ENCODE results near the gene GYG1. TPM values are rescaled to one million over a fixed set of nuclear protein-coding genes. Genes with fewer than 3 reads are reported as not detected.

Gene GYG1
- total and polyA plus RNA-seq, 2 of the 8 experiments (the other 6 are each of a cell fraction or from before 2014, with no cell fraction given) = 19.4 to 34.2 TPM

DNA sequence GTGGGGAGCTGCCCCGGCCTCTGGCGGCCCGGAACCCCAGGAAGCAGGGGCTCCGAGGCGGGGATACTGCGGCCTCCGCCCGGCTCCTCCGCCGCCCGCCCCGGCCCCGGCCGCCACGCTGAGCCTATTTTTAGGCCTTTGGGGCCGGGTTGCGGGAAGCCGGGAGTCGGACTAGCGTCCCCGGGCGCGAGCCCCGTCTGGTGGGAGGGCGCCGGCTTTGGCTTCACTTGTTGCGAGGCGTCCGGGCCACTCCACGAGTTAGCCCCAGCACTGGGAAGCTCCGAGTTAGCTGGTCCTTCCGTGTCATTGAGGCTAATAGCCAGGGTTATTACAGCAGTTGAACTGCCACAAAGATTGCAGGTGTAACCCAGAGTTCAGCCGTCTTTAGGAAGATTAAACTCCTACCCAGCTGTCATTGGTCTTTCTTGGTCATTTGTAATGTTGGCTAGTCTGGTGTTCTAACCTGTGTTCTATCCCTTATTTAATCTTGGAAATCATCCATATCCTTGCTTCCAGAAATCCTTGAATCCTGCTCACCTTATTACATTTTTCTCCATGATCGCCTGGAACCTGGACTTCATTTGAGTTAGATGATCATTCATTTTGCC lies 791 bp downstream of the GYG1 start:
- TF ChIP-seq BACH1 (IDR thresholded peaks at IDR 0.05; ENCODE audit: low read length) (no peak), SUZ12 (IDR thresholded peaks at IDR 0.05; ENCODE audit: low read length) (0 out of 2 replicates have a peak, but pooled peaks have one; percentile 24)
- Histone ChIP-seq H3K9me3 (ENCODE audit: insufficient read depth in 2 of 2, low read depth in 1 of 2, low read length in 1 of 2) (no peaks in the 10 kb centered on the region), H3K79me1 (ENCODE audit: low read depth, low read length) (peaks cover 2% of the 10 kb centered on the region; the same call in 1 of the 2 replicates), H2BK120ac (replicated peaks; ENCODE audit: low read depth, low read length) (no peak overlapping the region), H3K23ac (ENCODE audit: insufficient read length) (no peak overlapping the region), H3K18ac (ENCODE audit: extremely low read depth, low read length) (no peak overlapping the region), H3K27ac (ENCODE audit: low read depth, low read length) (no peak overlapping the region), H3K4me2 (ENCODE audit: insufficient read depth in 1 of 2, low read depth in 2 of 2, low read length in 2 of 2) (peak overlapping the region; percentile 71 to 75), H3K36me3 (ENCODE audit: control insufficient read depth in 2 of 4, insufficient read depth in 4 of 4, low read length in 3 of 4) (peaks cover 0 to 8% (median 3%) of the 10 kb centered on the region in 4 experiments; a peak in 3 of 8 replicates), H3K4ac (replicated peaks; ENCODE audit: insufficient read length, low read depth, low read length) (no peak overlapping the region), H2BK20ac (ENCODE audit: low read length) (no peak overlapping the region), H4K5ac (ENCODE audit: insufficient read length, low read depth, low read length) (no peak overlapping the region), H2AK5ac (ENCODE audit: low read depth, low read length) (no peak overlapping the region), H3K4me1 (replicated peaks in 1 of 4; ENCODE audit: control insufficient read depth in 3 of 4, insufficient read depth in 4 of 4, low read length in 3 of 4) (peaks cover 0 to 9% (median 1%) of the 10 kb centered on the region in 4 experiments; a peak in 1 of 7 replicates), H3K14ac (ENCODE audit: insufficient read length) (no peak overlapping the region), H3K79me2 (ENCODE audit: control insufficient read depth in 1 of 2, insufficient read depth in 2 of 2, low read length in 2 of 2) (no peaks in the 10 kb centered on the region), H3K56ac (replicated peaks; ENCODE audit: insufficient read length, low read depth, low read length) (no peak overlapping the region), H3K27me3 (replicated peaks in 1 of 4; ENCODE audit: control insufficient read depth in 3 of 4, extremely low read depth in 1 of 4, insufficient read depth in 3 of 4, low read length in 3 of 4) (peaks cover 0 to 8% (median 6%) of the 10 kb centered on the region in 4 experiments; a peak in 4 of 7 replicates), H4K20me1 (replicated peaks in 1 of 2; ENCODE audit: control insufficient read depth in 1 of 2, insufficient read depth in 2 of 2, low read length in 2 of 2) (no peaks in the 10 kb centered on the region), H3K9ac (replicated peaks in 1 of 4; ENCODE audit: extremely low read depth in 1 of 4, low read depth in 3 of 4, low read length in 3 of 4) (peak overlapping the region in 3 of 4 experiments; percentile 27 to 66 (median 46); a peak in 4 of 7 replicates), H2BK12ac (ENCODE audit: low read depth, low read length) (no peak overlapping the region), H2BK15ac (ENCODE audit: low read length) (no peak overlapping the region), H2AFZ (ENCODE audit: low read length) (no peak overlapping the region), H4K91ac (replicated peaks; ENCODE audit: insufficient read length, low read length) (no peak overlapping the region), H3K23me2 (ENCODE audit: low read depth, low read length) (peaks cover 2% of the 10 kb centered on the region; the same call in 1 of the 2 replicates), H4K8ac (ENCODE audit: extremely low read depth, insufficient read depth, low read length) (0 out of 2 replicates have a peak overlapping the region, but pooled peaks have one; percentile 62), H3K4me3 (ENCODE audit: extremely low read depth in 1 of 4, insufficient read depth in 2 of 4, low read depth in 3 of 4, low read length in 4 of 4) (peak overlapping the region; percentile 52 to 83 (median 56)), H2BK5ac (ENCODE audit: low read depth, low read length) (no peak overlapping the region)
- WGBS, 2 experiments (ENCODE audit: extremely low coverage in 1 of 2, insufficient coverage in 1 of 2, insufficient read length in 1 of 2, insufficient replicate concordance in 2 of 2, low coverage in 1 of 2, low lambda C conversion rate in 2 of 2, missing lambda C conversion rate in 1 of 2) = 12% methylated on average over 12 of the region's 34 CpGs; no CpG with 5 or more reads in 1 of the 2 experiments
- CTCF ChIA-PET (ENCODE audit: partially characterized antibody) = interaction anchor here (1.0 to 1.8 kb wide), 6 partner anchors 9 to 37 kb away, joined by 3 to 7 read pairs (median 4); no protein-coding TSS in a partner anchor
- FAIRE-seq = no peak
- peak in 1 of 2 experiments; percentile 59 for DNase-seq (ENCODE audit: low read depth in 1 of 2, low spot score in 2 of 2)
- POLR2A ChIA-PET (ENCODE audit: partially characterized antibody) = interaction anchor here (0.6 to 2.1 kb wide), 11 partner anchors 8 to 95 kb away, joined by 3 to 7 read pairs (median 4); no protein-coding TSS in a partner anchor
